GM19328 (cell line): Measurements from ENCODE around the gene ZNF512B.

Source experiments
- ATAC-seq: cut with Tn5 transposase; IDR thresholded peaks from one replicate; pipeline ENCODE4 v1.9.1; 2021; ENCODE audit warnings: mild to moderate bottlenecking, moderate library complexity; ENCODE audit not compliant: unreplicated experiment

ZNF512B gene

DNA sequence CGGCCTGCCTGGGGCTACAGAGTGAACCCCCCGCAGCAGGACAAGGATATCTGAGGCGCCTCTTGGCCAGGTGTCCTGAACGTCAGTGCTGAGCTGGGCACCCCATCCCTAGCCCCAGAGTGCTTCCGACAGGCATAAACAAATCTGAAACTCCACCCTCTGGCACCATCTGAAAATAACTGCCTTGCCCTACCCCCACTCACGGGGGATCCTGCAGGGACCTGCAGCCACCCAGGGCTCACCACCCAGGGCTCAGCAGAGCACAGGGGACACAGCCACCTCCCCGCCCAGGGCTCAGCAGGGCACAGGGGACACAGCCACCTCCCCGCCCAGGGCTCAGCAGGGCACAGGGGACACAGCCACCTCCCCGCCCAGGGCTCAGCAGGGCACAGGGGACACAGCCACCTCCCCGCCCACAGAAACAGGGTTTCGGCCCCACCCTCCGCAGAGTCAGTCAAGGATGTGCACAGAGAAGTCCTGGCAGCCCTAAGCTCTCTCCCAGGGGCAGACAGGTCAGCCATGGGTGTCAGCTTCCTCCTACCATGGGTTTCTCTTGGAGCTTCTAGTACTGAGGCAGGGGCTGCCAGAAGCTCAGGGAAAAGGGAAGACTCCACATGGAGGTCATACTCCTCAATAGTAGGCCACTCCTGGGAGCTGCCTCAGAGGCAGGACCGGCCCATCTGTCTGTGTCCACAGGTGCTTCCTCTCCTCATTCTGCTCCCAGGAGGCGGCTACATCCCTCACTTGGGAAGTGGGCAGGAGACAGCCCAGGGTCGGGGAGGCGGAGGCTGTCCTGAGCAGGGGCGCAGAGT lies 18.1 kb downstream of the ZNF512B start:
- ATAC-seq = no peak

DNA sequence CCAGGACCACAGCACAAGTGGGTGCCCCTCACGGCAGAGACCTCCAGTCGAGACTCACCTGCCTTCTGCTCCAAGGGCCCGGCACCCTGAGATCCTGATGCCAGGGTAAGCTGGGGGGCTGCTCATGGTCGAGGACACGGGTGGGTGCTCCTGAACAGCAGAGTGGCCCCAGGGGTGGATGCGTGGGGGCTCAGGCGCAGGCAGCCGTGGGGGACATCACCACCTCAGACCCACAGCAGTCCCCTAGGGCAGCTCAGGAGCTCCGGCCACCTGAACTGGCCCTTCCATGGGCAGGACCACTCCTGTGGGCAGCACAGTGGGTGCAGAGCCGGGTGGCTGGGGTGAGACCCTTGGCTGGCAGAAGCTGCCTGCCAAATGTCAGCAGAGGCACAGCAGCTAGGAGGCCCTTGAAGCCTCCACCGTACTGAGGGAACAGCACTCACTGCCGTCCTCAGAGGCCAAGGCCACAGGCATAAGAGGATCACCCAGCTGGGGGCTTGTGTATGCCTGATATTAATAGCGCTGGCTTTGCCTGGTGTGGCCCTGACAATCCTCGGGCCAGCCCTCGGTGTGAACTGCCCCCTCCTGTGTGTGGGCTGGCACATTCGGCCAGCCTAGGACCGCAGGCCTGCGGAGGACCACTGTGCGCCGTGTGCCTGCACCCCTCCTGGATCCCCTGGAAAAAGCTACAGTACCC lies 18.9 kb downstream of the ZNF512B start:
- ATAC-seq = no peak

- ATAC-seq = no peak
Observed at GRCh38 chr20:63947638-63948456, 21.9 kb downstream of the ZNF512B start.

DNA sequence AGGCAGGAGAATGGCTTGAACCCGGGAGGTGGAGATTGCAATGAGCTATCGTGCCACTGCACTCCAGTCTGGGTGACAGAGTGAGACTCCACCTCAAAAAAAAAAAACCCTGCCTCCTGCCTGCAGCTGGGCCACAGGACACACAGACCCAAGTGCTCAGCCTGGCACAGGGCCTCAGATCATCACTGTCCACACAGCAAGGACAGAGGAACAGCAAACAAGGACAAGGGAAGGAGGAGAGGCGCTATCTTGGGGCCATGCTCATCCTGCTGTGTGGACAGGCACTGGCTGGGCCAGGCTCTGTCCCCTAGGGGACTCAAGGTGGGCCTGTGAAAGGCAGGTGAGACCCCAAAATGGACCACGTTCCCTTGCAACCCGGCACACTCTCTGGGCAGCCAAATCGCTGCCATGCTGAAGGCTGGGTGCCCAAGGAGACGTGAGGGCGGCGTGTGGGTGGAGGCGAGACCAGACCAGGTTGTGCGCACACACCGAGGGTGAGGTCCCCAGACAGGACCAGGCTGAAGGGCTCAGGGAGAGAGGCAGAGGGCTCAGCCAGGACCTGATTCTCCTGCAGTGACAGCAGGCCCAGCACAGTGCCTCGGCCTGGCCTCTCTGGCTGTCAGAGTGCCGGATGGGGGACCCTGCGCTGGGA lies 22.6 kb downstream of the ZNF512B start:
- ATAC-seq = no peak

DNA sequence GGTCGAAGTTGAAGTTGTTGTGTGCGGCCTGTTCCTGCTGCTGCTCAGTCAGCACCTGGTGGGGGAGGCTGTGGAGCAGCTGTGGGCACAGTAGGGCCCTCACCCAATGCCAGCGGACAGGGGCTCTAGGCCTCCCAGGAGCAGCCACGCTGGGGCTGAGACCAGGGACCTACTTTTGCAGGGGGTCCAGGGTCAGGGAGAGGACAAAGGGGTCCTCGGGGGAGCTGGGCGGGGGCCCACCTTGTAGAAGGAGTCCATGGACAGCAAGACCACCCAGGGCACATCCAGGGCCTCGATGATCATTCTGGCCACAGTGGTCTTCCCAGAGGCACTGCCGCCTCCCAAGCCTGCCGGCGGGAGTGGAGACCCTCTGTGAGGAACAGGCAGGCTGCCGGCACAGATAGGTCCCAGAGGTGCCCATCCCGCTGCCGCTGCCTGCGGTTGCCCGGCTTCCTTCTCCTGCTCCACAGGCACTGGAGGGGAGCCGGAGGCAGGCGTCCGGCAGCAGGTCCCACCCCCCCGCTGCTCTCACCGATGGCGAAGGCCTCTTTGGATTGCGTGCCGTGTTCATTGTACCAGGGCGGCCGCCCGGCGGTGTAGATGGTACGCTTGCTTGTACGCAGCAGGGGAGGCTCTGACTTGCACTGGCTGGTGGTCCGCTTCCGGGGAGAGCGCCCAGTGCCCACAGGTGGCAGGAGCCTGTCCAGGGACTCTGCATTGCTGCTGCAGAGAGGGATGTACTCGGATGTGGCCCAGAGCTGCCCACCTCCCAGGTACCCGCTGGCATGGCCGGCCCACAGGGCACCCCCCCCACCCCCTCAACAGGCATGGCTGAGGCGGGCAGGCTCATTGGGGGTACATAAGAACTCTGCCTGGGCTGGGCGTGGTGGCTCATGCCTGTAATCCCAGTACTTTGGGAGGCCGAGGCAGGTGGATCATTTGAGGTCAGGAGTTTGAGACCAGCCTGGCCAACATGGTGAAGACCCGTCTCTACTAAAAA lies 23.5 kb downstream of the ZNF512B start:
- ATAC-seq = no peak

DNA sequence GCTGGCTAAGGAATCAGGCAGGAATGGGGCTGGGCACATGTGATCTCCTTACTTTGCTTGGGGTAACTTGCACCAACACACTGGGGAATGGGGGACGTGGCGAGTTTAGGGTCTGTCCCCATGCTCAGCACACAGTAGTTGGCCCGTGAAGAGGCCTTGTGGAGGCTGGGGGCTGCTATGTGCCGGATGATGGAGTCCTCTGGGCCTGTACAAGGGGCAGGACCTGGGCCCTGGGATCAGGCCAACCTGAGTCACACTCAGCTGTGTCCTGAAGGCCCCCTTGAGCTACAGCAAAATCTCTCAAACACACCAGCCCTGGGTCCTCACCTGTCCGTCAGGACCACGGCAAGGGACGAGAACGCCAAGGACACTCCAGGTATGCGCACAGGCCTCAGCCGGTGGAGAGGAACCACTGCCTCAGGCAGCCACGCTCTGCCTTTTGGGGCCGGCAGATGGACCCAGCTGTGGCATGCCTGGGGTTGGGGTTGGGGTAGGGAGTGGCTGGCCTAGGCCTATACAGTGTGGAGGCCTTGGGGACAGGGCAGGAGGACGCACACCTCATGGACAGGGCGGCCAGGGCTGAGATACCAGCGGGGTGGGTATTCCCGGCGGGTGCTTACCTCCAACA lies 24.6 kb downstream of the ZNF512B start:
- ATAC-seq = no peak

GRCh38 chr20:63944078-63944941 lies 25.4 kb downstream of the ZNF512B start:
- ATAC-seq = no peak

- no peak for ATAC-seq
Observed at GRCh38 chr20:63943808-63944077, 26.0 kb downstream of the ZNF512B start.

- ATAC-seq = no peak
Observed at GRCh38 chr20:63942969-63943807, 26.5 kb downstream of the ZNF512B start.

DNA sequence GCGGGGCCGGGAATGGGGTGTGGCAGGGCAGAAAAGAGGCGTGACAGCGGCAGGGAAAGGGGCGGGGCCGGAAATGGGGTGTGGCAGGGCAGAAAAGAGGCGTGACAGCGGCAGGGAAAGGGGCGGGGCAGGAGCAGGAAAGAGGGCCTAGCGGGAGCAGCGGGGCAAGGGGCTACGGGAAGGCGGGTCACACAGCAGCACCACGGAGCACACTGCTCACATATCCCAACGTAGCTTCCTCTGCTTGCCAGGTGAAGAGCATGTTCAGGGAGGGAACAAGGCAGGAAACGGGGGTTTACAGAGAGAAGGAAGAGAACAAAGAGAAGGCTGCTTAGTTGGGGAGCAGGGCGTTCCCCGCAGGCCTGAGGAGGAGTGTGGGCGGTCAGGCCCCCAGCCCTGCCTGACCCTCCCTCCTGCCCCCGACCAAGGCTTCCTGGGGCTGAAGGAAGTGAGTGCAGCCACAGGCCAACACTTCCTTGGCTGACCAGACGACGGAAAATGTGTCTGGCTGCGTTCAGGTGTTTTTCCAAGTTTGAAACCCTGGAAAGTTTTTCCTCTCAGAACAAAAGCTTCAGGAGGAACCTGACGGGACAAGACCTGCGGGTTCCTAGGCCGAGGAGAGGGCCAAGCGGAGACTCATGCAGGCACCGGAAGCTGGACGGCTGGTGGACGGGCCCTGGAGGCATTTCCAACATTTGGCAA lies 27.3 kb downstream of the ZNF512B start:
- ATAC-seq = no peak

DNA sequence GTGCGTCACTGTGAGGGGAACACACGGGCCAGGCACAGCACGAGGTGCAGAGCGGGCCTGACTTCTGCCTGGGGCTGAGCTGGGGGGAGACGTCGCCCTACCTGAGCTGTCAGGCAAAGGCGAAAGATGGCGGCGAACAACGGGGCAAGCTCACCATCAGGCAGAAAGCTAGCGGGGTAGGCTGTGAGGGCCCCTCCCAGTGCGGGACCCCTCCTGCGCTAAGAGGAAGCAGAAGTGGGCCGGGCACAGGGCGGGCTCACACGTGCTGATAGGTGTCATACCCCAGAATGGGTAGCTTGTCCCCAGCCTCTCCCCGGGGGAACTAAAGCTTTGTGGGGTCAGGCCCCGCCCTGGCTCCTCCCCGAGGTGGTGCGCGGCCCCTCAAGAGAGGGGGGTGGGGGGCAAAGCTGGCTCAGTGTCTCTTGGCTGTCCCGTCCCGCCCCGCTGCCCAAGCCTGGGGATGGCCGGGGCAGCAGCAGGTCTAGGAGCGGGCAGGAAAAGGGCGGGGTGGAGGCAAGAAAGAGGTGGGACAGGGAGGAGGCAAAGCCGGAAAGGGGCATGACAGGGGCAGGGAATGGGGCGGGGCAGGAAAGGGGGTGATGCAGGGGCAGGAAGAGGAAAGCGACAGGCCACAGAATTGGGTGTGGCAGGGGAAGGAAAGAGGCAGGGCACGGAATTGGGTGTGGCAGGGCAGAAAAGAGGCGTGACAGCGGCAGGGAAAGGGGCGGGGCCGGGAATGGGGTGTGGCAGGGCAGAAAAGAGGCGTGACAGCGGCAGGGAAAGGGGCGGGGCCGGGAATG lies 28.2 kb downstream of the ZNF512B start:
- ATAC-seq = no peak

DNA sequence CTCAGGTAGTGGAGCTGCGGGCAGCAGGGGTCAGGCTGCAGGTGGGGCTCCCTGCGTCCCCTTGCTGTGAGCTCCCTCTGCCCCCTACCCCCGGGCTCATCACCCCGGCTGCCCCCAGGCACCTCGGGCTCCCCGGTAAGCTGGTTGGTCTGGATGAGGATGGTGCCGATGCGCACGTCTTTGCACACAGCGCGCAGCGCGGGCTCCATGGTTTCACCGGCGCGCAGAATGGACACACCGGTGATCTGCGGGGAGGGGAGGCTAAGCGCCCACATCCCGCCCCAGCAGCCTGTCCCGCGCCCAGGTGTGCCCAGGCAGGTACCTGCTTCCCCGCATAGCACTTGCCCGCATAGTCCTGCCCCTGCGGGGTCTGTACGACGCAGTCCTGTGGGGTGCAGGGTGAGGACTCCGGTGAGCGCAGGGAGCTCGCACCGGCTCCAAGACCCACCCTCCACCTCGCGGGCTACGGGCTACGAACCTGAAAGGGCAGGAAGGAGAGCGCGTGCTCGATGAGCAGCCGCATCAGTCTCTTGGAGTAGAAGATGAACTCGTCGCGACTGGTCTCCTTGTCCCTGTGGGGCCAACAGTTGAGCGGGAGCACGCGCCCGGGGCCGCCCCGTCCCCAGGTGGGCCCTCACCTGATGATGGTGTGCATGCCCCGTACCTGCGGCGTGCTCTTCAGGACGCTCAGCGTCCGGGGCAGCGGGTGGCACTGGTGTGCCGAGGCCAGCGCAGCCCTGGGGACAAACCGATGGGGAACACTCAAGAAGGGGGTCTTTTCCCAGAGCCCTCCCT lies 29.1 kb downstream of the ZNF512B start:
- ATAC-seq = no peak

- ATAC-seq = no peak
Observed at GRCh38 chr20:63940071-63940471, 29.7 kb downstream of the ZNF512B start.

- no peak for ATAC-seq
Observed at GRCh38 chr20:63939061-63939935, 30.4 kb downstream of the ZNF512B start.

- no peak for ATAC-seq
Observed at GRCh38 chr20:63937596-63937995, 32.1 kb downstream of the ZNF512B start.
